ENCODE measurements around the gene TRIB2.

TRIB2 gene

DNA sequence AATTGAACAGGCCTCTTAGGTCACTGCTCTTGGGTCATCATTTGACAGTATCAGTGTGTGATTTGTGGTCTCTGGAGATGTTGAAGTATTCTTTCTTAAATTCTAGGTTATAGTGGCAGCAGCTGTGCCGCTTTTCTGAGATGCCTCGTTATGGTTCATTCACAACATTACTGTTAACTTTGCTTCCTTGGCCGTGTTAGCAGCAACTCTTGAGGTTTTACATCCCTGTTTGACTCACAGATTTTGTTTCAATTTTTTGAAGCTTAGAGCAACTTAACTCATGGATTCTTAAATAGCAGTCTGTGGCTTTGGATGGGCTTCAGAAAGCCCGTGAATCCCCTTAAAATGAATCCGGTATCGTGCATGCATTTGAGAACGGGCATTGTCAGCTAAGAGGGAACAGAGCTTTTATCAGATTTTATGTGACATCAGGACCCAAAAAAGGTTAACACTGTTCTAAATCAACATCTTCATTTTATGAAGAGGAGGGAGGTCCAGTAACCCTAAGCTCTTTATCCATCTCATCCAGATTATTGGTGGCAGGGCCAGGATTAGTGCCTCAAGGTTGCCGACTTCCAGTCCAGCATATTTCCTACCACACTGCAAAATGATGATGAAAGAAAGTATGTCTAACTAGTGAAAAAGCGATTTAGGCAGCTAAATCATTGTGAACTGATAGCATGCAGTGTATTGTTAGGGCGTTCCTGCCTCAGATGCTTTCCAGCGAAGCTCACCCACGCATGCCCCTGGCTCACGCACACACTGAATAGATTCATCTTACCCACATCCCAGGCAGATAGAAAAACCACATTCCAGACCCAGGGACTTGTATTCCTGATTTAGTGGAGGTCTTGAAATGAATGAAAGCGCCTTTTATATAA lies 5.1 kb downstream of the TRIB2 start:
- no peak for DNase-seq

DNA sequence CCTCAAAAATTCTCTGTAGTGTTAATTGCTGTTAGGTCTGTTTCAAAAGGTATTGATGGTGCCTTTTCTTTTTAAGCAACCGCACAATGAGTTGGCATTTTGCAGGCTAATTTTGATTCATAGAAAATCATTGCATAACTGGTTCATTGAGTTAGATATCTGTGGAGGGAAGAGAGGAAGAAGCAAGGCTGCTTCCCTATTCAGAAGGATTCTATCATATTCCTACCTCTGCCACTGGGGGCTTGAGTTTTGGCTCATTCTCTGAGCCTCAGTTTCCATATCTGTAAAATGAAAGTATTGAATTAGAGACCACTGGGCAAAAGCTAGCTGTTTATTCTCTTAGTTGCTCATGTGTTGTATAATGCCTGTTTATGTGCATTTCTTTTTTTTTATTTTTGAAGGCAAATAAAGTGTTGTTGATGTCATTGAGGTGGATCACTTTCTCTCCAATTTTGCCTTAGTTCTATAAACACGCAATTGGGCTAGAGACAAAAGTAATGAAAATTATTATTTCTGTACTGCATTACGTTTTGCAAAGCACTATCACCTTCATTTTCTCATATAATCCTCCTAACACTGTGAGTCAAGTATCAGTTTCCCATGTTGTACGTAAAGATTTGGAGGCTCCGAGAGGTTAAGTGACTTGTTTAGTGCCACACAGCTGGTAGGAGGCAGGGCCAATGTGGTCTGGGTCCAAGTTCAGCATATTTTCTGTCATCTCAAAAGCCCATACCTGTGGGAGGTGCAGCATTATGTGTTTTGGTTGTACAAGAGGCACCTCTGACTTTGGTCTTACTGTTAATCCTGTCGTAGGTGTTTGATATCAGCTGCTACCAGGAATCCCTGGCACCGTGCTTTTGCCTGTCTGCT lies 5.9 kb downstream of the TRIB2 start:
- no peak for DNase-seq

DNA sequence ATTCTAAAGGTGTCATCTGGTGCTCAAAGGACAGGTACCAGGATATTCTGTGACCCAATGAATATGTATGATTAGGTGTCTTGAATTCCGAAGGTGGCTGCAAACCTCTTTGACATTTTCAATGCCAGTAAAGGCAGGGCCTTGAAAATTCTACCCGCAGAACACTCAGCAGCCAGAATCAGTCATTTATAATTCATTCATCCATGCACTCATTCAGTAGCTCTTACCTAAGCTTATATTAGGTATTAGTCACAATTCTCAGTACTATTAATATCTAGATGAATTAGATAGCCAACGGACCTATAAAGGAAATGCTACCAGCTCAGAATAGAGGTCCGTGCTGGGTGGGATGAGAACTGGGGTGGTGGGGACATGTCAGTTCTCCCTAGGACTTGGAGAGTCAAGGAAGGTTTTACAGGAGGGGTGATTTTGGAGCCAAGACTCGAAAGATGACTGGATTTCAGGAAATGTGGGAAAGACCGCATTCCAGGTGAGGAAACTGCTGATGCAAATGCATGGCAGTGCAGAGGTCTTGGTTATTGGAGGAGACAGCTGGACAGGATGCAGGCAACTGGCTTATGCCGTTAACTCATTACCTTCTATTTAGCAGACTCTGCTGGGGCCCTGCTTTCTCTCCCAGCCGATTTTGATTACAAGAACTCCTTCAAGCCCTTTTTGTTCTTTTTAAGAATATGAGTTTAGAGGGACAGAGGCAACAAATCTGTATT lies 7.2 kb downstream of the TRIB2 start:
- DNase-seq, result no peak

DNA sequence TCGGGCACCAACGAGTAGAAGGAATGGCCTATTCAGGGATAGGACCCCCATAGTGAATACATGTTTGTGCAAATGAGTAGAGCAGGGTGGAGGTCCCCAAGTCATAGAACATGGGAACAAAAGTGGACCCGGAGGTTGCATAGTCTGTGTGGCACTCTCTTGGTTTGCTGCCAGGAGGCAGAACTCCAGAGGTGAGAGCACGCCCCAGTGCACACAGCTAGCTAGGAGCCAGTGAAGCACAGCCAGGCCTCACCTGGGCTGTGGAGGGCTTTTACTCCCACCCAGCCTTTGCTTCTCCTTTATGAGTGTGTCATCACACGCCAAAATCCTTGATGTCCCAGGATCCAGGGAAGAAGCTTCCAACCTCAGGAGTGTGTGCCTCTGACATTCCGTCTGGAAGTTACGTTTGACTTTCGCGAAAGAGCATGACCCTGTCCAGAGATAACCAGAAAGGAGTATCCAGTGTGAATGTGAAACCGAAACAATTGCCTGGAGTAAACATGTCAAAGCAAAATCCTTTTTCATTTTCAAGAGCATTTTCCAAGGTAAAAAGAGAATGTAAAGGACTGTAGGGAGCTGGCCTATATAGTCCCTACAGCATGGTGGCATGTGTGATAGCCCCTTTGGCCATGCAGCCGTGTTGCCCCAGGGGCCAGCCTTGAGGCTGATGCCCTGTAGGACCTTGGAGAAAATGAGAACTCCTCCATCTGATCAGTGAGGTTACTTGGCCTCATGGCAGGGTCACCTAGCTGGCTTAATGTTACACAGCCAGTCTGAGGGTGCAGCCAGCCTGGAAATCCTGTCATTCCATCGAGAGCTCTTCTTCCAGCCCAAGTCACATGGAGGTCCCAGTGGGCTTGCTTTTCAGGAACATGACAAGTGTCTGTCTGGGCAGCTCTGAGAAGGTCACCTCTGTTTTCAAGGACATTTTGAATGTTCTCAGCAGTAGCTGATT lies 8.8 kb downstream of the TRIB2 start:
- no peak for DNase-seq

DNA sequence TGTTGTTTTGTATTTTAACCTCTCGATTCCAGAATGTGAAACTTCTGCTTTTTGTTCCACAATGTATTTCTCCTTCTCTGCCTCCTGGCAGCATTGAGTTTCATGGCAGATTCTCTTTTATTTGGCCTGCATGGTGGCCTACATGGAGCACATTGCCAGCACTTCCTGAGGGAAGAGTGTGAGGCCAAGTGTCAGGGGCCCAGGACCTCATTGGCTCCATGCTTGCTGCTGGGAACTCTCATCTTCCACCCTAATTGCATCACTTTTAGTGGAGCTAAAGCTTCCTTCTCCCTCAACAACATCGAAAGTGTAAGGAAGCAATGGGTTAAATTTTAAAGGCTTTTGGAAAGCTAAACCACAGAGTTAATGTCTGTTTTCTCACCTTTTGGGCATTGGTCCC lies 9.5 kb downstream of the TRIB2 start:
- no peak for DNase-seq

DNA sequence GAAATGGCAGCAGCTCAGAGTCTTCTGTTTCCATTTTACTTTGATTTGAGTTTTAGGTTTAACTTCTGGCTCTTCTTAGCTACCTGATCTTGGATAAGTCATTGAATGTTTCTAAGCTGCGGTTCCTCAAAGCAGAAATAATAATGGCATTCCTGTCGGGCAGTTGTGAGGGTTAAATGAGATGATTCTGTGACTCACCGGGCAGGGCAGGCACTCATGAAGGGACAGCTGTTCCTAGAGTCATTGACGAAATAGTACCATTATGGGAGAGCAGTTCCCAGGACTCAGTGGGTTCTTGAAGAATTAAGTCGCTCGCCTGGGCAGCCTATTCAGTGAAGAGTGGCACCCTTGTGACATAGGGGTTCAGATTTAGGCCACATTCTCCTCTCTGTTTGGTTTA lies 10.3 kb downstream of the TRIB2 start:
- DNase-seq, result no peak

DNA sequence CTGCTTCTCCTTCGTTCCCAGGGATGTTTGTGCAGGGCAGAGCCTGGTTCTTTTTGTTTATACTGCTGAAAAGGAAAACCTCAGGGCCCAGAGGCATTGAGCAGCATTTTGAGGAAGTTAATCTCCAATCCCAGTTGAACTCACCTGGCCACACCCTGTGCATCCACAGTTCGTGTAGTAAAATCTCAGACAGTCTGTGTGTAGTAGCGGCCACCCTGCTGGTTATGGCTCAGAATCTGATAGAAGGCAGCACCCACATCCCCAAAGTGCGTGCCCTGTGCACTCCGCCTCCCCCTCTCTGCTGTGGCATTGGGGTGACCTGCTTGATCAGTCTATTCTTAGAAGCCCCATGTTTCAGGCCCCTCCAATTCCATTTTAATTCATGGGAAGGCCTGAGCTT lies 10.9 kb downstream of the TRIB2 start:
- no peak for DNase-seq

DNA sequence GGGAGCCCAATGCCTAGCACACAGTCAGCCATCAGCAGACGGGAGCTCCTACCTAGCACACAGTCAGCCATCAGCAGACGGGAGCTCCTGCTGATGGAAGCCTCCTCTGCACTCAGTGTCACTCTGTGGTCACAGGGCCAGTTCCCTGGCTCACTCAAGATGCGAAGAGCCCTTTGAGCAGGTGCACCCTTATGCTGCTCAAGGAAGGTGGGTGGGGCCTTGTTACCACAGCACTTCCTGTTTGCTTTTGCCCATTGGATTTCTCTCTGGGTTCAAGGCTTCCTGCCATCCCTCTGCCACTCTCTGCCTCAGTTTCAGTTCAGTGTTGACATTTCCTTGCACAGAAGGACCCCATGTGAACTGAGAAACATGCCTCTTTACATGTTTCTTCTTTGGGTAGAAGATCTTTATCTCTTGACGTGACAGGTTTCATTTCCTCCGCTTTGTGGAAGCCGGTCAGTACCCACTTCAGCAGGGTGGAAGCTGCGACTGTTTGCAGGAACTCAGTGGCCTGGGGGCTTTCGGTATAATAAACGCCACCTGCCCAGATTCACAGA lies 11.6 kb downstream of the TRIB2 start:
- no peak for DNase-seq

DNA sequence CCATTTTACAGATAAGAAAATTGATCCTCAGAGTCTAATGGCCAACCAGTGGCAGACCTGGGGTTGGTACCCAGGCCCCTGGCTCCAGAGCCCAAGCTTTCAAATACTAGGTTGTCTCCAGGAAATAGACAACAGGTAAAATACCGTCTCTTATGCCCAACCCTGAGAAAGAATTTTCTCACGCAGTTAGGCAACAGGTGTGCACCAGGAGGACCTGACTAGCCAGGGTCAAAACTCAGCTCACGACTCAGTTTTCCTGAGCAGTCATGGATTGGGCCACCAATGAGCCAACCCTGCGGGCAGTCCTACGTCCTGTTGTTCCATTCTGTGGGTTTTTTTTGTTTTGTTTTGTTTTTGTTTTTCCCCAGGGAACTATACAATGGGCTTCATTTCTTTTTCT lies 13.5 kb downstream of the TRIB2 start:
- DNase-seq, result no peak

DNA sequence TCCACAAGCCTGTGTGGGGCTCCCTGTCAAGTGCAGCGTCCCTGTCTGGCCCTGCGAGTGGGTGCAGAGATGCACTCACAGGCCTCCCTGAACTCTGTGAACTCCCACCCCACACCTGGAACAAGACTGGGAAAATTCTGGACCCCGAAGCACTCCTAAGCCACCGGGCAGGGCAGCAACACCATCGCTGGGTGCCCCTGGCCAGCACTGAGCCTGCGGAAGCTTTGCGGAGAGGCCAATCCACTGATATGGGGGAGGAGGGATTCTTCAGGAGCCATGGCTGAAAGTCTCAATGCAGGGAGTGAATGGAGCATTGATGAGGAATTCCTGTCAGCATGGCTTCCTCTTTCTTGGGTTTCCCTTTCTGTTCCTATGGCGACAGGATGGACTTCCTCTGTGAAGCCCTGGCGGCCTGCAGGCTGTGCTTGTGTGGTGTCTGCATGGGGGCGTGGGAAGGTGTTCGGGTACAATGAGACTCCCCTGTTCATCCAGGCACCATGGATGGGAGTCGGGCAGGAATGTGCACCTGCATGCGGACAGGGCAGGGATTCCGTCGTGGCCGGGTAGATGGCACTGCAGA lies 15.1 kb downstream of the TRIB2 start:
- DNase-seq, result no peak

DNA sequence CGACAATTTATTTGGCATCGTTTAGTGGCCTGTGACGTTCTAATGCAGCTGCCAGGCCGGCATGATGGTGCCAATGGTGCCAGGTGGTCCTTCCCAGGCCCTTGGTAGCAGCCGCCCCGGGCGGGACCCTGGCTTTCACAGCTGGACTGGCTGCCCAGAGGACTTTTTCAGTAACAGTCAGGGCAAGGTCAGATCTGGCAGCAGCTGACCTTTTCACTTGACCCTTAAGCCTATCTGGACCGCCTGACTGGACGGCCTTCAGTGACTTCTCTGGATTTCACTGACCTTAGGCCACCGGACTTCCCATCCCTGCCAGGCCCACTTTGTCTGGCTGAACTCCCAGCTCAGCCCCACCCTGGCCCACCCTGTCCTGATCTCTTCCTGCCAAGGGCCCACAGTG lies 15.9 kb downstream of the TRIB2 start:
- DNase-seq, result no peak

DNA sequence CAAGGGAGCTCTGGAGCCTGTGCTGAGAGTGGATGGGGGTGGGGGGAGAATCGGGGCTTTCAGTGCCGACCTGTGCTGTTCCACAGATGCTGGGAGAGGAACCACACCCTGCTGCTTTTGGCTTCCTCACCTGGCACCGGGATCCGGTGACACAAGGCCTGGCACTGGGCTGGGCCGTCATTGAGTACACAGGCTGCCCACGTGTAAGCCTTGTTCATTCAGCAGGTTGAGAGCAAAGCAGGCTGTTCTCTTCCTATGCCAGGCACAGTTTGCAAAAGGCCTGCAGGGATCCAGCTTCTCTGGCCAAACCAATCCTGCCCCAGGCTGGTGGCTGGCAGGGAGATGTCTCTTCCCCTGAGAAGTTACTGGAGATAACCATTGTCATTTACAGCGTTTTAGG lies 17.1 kb downstream of the TRIB2 start:
- DNase-seq, result no peak

DNA sequence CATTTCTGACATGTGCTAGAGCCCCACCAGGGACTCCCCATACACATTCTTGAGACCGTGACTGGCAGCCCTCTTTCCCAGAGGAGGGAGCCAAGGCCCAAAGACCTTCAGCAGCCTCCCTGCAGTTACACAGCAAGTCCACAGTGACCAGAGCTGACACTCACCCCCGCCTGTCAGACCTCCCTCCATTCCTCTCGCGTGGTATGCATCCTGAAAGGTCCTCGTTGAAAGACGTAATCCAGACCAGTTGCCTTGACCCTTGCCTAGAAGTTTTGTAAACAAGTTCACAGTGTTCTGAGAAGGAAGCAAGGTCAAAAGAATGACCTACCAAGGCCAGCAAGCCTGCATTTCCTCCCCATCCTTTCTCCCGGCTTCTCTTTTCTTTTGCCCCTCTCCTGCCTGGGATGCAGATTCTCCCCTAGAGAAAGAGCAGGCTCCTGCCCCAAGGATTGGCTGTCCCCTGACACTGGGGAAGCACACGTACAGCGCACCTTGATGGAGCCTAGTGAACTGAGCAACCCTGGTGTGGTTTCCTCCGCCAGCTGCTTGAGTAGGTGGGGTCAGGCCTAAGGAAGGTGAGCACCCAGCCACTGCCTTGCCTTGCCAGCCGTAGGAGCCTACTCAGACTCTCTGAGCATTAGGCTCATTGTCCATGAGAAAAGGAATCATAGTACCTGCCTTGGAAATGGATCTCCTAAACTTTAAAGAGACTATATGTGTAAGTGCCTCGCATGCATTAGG lies 18.3 kb downstream of the TRIB2 start:
- DNase-seq, result no peak

DNA sequence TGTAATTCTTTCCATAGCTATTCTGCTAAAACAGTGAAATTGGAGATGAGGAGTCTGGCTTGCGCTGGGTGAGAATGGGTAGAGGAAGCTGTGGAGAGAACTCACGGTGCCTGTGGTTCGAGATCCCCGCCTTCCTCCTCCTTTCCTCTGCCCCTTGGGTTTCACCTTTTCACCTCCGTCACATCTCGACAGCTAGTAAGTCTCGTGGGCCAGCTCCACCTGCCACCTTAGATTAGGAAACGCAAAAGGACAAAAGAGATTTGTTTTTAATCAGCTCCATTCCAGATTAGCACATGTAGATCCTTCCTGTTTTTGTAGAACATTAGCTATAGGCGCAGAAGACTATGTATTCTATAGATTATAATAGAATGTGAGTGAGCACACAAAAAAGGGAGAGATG lies 20.6 kb downstream of the TRIB2 start:
- DNase-seq, result no peak

DNA sequence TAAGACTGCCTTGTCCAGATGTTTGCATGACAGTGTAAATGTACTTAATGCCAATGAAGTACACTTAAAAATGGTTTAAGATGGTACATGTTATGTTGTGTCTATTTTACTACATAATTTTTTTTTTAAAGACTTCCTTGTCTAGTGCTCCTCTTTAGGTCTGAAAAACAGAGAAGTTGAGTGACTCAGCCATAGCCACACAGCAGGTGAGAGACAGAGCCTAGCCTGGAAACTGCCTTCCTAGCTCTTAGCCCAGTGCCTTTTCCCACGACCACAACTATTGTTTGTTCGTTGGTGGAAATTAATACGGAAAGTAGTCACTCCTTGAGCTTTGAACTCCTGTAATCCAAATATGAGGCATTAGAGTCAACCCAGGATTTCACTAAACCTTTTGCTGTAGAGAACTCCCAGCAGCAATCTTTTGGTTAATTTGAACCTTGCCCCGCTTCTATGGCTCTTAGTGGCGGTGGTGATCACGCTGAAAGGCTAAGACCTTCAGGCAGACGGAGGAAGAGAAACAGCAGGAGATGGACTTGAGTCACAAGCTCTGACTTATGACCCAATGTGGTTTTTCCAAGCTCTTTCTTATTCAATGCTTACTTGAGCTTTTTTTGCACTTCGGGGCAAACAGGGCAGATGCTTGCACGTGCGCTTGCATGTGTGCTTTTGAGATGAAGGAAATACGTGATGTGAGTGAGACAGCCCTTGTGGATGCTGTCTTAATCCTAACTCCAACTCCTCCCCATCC lies 21.2 kb downstream of the TRIB2 start:
- no peak for DNase-seq

DNA sequence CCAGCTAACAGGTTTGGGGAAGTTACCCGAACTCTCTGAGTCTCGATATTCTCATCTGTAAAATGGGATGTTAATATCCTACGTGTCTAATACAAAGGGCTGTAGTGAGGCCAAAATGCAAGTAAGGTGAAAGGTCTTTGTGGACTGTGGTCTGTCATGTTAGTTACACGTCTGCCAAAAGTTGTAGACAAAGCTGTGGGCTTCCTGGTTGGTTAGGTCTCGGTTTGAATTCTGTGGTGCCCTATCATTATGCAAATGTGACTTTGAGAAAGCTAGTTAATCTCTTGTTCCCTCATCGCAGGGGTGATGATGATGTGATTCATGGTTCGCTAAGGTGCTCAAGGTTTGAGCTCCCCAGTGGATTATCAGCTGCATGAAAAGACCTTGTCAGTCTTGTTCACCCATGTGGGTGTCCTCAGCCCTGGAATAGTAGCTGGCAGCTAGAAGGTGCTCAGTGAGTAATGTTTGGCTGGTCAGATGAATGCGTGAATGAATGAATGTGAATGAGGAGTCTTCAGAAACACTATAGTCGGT lies 23.1 kb downstream of the TRIB2 start:
- no peak for DNase-seq

DNA sequence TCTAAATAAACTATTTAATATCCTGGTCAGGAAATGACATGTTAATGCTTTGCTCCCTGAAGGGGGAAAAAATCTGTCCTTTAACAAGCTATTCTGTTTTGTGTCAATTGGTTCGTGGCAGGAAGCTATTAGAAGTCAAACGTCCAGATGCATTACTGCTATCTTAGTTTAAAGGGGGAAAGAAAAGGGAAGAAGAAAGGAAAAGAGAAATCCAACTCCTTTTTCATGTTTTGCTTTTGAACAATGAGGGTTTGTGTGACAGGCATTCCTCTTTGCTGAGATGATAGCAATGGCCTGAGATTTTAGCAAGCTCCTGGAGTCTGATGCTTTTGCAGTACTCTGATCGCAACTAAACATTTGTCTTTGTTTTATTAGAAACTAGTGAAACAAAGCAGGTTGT lies 24.6 kb downstream of the TRIB2 start:
- DNase-seq, result no peak

DNA sequence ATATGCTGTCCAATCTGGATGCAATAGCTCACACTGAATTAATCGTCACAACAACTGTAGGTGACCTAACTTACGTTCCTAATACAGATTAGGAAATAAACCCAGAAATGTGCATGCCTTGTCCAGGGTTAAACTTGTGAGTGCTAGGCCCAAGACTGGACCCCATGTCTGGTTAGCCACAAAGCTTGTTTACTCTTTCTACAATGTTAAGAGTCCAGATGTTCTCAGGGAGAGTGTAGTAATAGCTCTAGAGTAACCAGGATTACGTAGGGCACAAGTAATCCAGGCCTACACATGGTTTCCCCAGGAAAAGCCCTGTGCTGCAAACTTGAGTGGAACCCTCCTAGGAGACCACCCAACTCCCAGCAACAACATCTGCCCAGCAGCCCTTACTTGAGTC lies 26.2 kb downstream of the TRIB2 start:
- no peak for DNase-seq

DNA sequence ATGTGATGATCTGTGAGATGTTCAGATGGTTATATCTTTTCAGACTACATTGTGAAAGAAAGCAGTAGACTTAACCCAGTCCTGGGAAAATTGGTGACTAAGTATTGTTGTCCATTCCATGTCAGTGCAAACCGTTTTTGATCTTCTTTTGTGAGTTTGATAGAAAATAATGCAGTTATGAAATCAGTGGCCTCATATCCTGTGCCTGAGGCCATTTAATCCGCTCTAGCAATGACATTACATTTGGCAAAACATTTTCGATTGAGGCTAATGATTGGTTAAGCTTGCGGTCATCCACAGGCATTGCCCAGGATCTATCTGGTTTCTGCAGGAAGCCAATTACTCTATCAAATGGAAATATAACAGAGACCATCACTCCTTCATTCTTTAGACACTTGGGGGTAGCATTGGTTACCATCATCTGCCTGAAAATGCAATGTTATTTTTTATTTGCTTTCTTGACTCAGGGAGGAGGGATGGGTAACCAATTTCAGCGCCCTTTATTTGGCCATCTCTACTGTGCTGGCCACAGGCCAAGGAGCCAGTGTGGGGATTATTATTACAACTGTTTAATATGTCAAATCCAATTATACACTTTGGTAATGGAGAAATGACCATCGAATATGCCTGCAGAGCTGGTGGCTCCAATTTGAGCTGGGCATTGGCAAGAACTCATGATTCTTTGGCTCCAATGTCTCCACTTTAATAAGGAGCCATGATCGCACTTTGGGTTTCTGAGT lies 33.6 kb downstream of the TRIB2 start:
- no peak for DNase-seq
